HS-5 (cell line): ENCODE results near the gene DDX49.
"Not testable (repeated sequence)": the region's sequence is repeated elsewhere in the genome, so short reads cannot be mapped to it uniquely, and the experiment has no call there.

Experiments used
- DNase-seq: peaks from one replicate; pipeline ENCODE4 v3.0.0-alpha.2; 2012; ENCODE audit warnings: low read depth

Gene DDX49

DNA sequence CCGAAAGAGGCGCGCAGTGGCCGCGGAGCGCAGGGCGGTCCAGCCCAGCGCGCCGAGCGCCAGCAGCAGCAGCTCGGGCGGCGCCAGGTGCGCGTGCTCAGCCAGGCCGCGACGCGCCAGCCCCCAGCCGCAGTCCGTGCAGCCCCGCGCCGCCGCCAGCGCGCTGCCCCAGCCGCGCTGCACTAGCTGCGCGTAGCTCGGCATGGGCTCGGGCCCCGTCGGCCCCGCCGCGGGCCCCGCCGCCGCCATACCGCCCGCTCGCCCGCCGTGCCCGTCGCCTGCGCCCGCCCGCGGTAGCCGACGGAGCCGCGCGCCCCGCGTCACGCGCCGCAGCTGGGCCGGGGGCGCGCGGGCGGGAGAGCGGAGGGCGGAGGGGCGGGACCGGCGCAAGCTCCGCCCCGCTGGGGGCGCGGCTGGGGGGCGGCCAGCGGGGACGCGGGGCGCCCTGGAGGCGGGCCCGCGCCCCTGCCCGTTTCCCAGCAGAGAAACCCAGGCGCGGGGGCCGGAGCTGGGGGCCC is 23.6 kb upstream of the DDX49 start, which contains the start of gene CERS1:
Gene CERS1, minus strand, starts transcription at position 335 of the 518 bp plus-strand sequence. Its CDS starts 86 bp downstream, at position 249.
- DNase-seq = no peak

- no peak for DNase-seq
These were observed 23.1 kb upstream of the DDX49 start for GRCh38 chr19:18896421-18896841.

GRCh38 chr19:18897094-18898029 is 22.2 kb upstream of the DDX49 start:
- DNase-seq = no peak

GRCh38 chr19:18898081-18898606 is 21.4 kb upstream of the DDX49 start:
- DNase-seq = no peak

DNA sequence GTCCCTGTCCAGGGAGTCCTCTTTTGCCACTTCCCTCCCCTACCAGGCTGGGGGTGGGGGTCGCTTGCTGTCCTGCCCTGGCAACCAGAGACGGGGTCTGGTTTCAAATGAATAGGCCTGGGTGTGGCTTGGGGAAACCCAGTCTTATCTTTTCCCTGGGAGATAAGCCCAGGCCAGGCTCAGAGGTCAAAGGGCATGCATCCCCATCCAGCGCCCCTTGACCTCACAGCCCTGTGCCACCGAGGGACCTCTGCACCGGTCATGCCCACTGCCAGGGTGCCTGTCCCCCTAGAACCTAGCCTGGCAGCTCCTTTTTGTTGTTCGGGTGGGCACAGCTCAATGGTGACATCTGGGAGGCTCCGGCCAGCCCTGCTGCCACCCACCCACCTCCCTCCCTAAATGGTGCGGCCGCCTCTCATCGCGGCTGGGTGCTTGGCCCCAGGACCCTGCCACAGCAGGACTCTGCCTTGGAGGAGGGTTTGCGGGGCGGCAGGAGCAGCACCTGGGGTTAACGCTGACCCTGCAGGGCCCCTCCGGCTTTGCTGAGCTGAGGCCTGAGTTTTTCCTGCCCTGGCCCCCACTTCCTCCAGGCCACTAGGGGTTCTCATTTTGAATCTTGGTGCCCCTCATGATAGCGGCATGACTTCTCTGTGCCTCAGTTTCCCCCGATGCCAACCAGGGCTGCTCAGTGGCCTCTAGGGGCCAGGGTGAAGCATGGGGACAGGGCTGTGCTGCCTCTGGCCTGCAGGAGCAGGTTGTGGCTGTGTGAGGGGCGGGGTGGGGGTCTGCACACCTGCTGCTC is 20.7 kb upstream of the DDX49 start:
- no peak for DNase-seq

- no peak for DNase-seq
These were observed 19.6 kb upstream of the DDX49 start for GRCh38 chr19:18899624-18900560.

- no peak for DNase-seq
These were observed 18.6 kb upstream of the DDX49 start for GRCh38 chr19:18900700-18901481.

- no peak for DNase-seq
These were observed 18.0 kb upstream of the DDX49 start for GRCh38 chr19:18901491-18901890.

- not testable (repeated sequence) for DNase-seq
These were observed 17.0 kb upstream of the DDX49 start for GRCh38 chr19:18902519-18902918.

GRCh38 chr19:18903156-18904037 is 16.1 kb upstream of the DDX49 start:
- DNase-seq = no peak

DNA sequence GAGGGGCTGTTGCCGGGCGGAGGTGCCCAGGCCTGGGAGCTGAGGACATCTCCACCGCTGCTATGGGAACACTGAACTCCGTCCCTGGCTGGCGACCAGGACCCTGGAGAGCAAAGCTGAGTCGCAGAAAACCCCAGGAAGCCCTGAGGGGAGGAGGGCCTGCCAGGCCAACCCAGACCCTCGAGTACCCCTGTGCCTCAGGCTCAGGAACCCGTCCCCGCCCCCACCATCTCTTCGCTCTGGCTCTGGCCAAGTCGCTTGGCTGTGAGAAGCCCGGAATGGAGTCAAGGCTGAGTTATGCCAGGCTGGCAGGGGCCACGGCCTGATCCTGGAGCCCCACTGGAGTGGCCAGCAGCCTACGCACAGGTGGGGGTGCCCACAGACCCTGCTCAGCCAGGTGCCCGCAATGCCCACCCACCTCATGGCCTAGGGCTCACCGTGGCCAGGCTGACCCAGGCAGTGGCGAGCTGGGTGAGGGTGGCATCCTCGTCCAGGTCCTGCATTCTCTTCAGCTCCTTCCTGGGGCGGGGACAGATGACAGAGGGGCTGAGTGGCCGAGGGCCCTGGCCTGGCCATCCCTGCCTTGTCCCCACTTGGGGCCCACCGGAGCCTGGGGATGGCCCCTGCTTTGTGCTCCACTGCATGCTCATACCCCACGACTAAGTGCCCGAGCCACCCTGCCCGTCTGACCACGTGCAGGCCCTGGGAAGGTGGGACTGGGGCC is 15.0 kb upstream of the DDX49 start:
- DNase-seq = no peak

- no peak for DNase-seq
These were observed 14.5 kb upstream of the DDX49 start for GRCh38 chr19:18905058-18905456.

DNA sequence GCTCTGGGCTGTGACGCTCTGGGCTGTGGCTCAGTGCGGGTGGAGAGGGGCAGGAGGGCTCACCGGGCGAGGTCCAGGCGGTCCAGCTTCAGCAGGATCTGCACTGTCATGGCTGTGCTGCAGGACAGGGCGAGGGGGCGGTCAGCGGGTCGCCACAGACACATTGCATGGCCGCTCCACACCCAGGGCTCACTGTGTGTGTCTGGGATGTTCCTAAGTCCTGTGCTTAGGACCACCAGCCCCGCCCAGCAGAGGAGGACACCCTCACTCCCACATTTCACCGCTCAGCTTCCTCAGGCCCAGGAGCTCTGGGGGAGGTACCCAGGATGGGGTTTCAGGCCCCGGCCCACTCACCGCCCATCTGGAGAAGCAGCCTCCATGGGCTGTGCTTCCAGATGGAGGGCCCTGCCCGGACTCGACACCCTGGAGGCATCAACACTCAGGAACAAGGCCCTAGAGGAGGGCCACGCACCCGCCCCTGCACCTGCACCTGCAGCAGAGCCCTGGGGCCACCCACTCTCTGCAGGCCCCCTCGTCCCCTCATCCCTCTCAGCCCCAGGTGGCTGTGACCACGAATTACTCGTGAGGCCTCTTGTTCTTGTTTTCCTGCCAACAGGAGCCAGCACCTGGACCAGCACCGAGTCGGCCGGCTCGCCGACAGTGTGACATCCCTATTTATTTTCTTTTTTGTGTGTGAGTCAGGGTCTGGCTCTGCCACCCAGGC is 13.8 kb upstream of the DDX49 start:
- no peak for DNase-seq

DNA sequence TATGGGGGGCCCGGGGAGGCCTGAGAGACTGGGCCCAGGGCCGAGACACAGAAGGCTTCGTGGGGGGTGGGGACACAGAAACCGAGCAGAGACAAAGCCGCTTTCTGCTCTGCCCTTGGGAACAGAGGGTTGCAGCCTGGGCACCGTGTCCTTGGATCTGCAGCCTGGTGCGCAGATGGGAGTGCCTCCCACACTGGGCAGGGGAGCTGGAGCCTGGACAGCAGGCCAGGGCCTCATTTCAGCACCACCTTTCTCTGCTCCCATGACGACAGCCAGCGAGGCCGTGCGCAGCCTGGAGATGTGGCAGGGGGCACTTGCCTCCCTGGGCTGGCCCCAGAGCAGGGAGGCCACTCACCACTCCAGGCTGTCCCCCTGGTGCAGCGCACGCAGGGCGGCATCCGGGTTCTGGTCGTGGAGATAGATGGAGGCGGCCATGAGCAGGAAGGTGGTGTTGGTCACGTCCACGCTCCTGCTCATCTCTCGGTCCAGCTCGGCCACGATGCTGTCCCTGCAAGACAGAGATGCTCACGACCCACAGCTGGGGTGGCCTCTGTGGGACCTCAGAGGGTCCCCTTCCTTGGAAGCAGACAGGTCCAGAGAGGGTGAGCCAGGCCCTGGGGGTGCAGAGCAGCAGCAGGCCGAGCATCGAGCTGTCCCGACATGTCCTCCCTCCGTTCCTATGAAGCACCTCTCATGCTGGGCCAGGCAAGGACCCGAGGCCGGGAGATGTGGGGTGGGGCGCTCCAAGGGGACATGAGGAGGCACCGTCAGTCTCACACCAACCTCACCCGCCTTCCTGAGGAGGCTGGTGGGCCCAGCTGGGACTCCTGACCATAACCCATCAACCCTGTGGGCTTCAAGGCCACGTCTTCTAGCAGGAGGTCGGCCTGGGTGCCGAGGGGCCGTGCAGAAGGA is 12.7 kb upstream of the DDX49 start:
- no peak for DNase-seq

DNA sequence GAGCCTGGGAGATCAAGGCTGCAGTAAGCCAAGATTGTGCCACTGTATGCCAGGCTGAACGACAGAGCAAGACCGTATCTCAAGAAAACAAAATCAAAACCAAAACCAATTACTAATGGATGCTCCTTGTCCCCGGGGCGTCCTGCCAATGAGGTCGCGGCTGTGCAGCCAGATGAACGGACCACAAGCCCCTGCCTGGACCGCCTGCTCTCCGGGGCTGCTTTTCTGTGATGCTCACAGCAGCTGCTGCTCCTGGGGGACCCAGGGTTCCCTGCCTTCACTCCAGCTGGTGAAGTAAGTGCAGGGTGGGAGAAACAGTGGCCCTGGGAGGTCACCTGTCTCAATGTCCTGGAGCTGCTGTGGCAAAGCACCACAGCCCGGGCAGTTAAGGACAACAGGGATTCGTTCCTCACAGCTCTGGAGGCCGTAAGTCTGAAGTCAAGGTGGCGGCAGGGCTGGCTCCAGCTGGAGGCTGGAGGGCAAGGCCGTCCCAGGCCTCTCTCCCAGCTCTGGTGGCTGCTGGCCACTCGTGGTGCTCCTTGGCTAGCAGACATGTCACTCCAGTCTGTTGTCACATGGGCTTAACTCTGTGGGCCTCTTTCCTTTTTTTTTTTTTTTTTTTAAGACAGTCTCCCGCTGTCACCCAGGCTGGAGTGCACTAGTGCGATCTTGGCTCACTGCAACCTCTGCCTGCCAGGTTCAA is 10.4 kb upstream of the DDX49 start:
- no peak for DNase-seq

DNA sequence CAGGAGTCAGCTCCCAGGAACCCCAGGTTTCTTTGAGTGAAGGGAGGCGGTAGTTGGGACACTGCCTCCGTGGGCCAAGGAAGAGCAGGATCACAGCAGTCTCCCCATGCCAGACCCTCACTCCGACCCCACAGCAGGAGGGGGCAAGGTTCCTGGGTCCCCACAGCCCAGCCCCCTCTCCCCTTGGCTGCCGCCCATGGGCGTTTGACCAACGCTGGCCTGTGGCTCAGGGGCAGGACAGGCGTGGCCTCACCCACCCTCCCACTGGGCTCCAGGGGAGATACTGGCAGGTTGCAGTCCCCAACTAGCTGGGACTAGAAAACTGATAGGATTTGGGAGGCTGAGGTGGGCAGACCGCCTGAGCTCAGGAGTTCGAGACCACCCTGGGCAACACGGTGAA is 9.5 kb upstream of the DDX49 start:
- no peak for DNase-seq
